Activated CD4-positive, alpha-beta memory T cell treated with anti-CD3 and anti-CD28 coated beads, Interleukin-2, amount 10 ng/mL, durations not matched to agents 7 days and 5 days (primary cell): ENCODE results near the gene UNC119. TPM values are rescaled to one million over a fixed set of nuclear protein-coding genes. Genes with fewer than 3 reads are reported as not detected.
A peak's percentile ranks its signal among the peaks of the same experiment; 100 is the strongest.
"Not testable (repeated sequence)": the region's sequence is repeated elsewhere in the genome, so short reads cannot be mapped to it uniquely, and the experiment has no call there.

Experiments
- CTCF ChIA-PET: fragments of 350-600 bp; sonication (Branson Sonifier 250); formaldehyde crosslinking; loops from one replicate; lab custom pipeline; 2021; ENCODE audit warnings: antibody characterized with exemption, inconsistent platforms; lab: Charles Lee
- POLR2A ChIA-PET: fragments of 350-600 bp; sonication (Branson Sonifier 250); formaldehyde crosslinking; loops from one replicate; lab custom pipeline; 2021; ENCODE audit warnings: antibody characterized with exemption; lab: Charles Lee
- DNase-seq: peaks from one replicate; pipeline ENCODE4 v3.0.0-alpha.2; 2020
- H3K27ac Mint-ChIP-seq: one replicate; pipeline ENCODE4 v1.8.0; 2021; ENCODE audit warnings: mild to moderate bottlenecking, mixed read lengths
- H3K27me3 Mint-ChIP-seq: one replicate; pipeline ENCODE4 v1.8.0; 2021; ENCODE audit warnings: mixed read lengths
- H3K36me3 Mint-ChIP-seq: one replicate; pipeline ENCODE4 v1.8.0; 2021; ENCODE audit warnings: low read depth, mixed read lengths
- H3K4me1 Mint-ChIP-seq: one replicate; pipeline ENCODE4 v1.8.0; 2021; ENCODE audit warnings: mixed read lengths
- H3K4me3 Mint-ChIP-seq: one replicate; pipeline ENCODE4 v1.8.0; 2021; ENCODE audit warnings: mild to moderate bottlenecking, mixed read lengths
- H3K9me3 Mint-ChIP-seq: one replicate; pipeline ENCODE4 v1.8.0; 2021; ENCODE audit warnings: mixed read lengths
- total RNA-seq, 2 experiments: library from RNA; stranded (reverse); gene quantifications; one replicate each; pipeline ENCODE4 v1.2.3, GENCODE V29; 2021

The UNC119 gene
- total RNA-seq, 2 experiments from 2014 or later, result 46.2 to 61.1 TPM

DNA sequence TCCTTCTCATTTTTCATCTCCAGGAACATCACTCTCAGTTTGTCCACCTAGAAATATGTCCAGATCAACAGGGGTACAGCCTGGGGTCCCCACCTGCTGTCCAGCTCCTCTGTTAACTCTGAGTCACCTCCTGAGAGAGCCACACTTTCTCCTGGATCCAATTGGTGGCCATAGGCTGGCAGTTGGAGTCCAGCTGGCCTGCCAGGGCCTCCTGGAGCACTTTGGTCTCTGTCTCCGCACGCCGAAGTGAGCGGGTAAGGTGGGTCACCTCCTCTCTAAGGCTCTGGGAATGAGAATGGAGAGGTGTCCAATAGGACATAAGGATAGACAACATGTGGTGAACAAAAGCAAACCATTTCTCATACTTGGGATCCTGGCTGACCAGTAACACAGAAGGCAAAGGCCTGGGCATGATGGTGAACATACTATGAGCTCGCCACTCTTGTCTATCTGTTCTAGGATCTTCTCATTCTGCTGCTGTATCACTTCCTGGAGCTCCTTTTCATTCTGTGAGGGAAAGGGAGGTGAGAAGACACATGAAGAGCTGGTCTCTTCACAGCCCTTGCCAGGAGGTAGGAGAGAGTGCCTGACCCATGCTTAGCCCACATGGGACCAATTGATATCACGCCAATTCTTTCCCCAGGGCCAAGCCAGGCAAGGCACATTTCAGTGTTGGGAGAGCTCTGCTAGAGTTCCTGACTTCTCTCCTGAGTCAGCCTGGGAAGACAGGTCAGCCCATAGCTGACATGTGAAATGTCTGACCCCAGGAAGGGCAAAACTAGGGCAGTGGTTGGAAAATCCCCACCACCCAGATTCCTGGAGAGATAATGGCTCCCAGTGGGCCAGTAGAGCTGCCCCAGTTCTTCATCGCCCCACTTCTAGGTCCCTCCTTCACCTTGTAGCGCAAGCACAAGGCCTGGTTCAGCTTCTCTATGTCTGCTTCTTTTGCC is 26.1 kb upstream of the UNC119 start:
- Mint-ChIP-seq H3K36me3 (peaks cover 67% of the 10 kb centered on the region), H3K9me3 (no peaks in the 10 kb centered on the region), H3K4me3 (no peak overlapping the region), H3K27ac (peak overlapping the region; percentile 74), H3K27me3 (no peaks in the 10 kb centered on the region), H3K4me1 (peaks cover 59% of the 10 kb centered on the region)
- DNase-seq, result no peak
- CTCF ChIA-PET, result interaction anchor here (1.4 to 3.7 kb wide), 2 partner anchors 28 to 35 kb away, joined by 4 to 8 read pairs; no protein-coding TSS in a partner anchor
- POLR2A ChIA-PET, result interaction anchor here (0.7 to 4.4 kb wide), 11 partner anchors 11 to 84 kb away, joined by 3 to 37 read pairs (median 4); partner anchors contain the start of genes BLTP2, SDF2, SPAG5 and UNC119

DNA sequence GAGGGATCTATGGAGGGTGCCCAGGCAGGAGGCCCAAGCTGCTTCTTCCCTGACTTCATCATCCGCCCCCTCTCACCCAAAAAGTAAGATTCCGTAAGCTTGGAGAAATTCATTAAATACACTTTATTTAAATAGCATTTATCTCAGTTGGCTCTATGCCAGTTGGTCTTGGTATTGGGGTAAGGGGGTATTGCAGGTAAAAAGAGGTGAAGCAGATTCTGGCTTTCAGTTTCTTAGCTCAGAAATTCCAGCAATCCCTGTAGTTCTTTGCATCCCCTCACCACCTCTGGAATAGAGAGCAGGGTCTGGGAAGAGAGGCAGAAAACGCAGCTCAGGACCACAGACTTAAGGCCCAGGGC is 25.0 kb upstream of the UNC119 start:
- CTCF ChIA-PET, result interaction anchor here (0.9 to 3.7 kb wide), 4 partner anchors 16 to 242 kb away, joined by 3 to 8 read pairs (median 4); partner anchors contain the start of genes IFT20 and TNFAIP1
- peaks cover 75% of the 10 kb centered on the region for H3K36me3 Mint-ChIP-seq
- H3K4me3 Mint-ChIP-seq, result no peak overlapping the region
- no peaks in the 10 kb centered on the region for H3K9me3 Mint-ChIP-seq
- no peak for DNase-seq
- peaks cover 68% of the 10 kb centered on the region for H3K4me1 Mint-ChIP-seq
- no peaks in the 10 kb centered on the region for H3K27me3 Mint-ChIP-seq
- POLR2A ChIA-PET, result interaction anchor here (0.8 to 4.4 kb wide), 14 partner anchors 9 to 150 kb away, joined by 3 to 34 read pairs (median 4); partner anchors contain the start of genes BLTP2, PROCA1, SDF2 and SPAG5
- H3K27ac Mint-ChIP-seq, result peak overlapping the region; percentile 72

DNA sequence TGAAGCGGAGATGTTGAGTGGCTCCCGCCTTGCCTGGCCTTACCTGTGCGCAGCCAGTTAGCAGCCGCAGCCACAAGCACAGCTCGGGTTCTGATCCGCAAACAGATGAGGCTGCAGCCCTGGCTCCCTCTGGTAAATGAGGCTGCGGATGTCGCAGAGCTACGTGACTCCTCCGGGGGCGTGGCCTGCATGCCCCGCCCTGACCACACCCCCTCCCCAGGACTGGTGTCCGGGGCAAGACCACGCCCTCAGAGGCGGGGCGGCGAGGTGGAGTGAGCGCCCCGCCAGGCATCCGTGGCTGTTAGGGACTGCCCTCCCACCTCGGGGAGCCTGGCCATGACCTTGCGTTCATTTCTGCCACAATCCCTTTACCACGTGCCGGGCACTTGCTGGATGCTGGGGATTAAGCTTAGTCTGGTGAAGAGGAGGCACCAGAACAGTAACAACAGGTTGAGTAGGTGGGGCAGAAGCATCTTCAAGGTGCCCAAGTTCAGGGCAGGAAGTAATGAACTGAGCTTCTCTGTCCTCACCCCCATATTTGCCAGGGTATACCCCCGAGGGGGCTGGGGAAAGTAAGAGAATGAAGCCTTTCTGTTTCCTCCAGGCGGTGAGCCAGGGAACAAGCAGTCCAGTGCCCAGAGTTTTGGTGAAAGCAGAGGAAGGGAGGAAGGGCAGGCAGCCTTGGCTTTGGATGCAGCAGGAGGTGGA is 24.5 kb upstream of the UNC119 start, which contains the start of gene ALDOC:
Gene ALDOC (minus strand): TSS at position 138 of the 708 bp plus-strand sequence. CDS start 1,363 bp downstream, outside the sequence.
- DNase-seq, result peak; percentile 98
- Mint-ChIP-seq H3K4me3 (peak within 1 kb of the TSS; percentile 84), H3K27ac (peak within 1 kb of the TSS; percentile 72), H3K27me3 (no peaks in the 10 kb centered on the region), H3K36me3 (peaks cover 75% of the 10 kb centered on the region), H3K9me3 (no peaks in the 10 kb centered on the region), H3K4me1 (peaks cover 73% of the 10 kb centered on the region)
- POLR2A ChIA-PET, result interaction anchor here (0.8 to 4.4 kb wide), 17 partner anchors 9 to 151 kb away, joined by 3 to 34 read pairs (median 5); partner anchors contain the start of genes BLTP2, PROCA1, SDF2 and SPAG5
- CTCF ChIA-PET, result interaction anchor here (0.9 to 3.7 kb wide), 6 partner anchors 17 to 241 kb away, joined by 3 to 8 read pairs (median 4); partner anchors contain the start of genes IFT20, RPL23A and TNFAIP1

DNA sequence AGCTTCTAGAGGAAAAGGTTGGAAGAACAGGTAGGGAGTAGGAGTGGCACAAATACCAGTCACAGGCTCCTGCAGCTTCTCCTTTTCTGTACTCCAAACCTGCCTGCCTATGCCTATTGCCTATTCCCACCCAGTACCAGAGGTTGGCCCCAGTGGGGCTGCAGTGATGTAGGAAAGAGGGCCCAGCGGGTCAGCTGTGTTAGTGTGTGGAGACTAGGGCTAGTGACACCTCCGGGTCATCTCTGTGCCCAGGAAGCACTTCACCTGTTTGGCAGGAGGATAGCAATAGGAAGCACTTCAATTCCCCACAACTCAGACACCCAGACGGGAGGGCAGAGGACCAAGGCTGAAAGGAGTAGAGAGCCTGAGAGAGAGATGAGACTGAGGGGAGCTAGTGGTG is 23.6 kb upstream of the UNC119 start:
- ChIA-PET POLR2A (interaction anchor here (1.1 to 4.4 kb wide), 10 partner anchors 16 to 144 kb away, joined by 3 to 34 read pairs (median 6); partner anchors contain the start of genes BLTP2, PROCA1, RPL23A and SDF2), CTCF (interaction anchor here (0.7 to 3.7 kb wide), 3 partner anchors 23 to 27 kb away, joined by 3 to 8 read pairs (median 6); partner anchors contain the start of gene SPAG5)
- not testable (repeated sequence) for H3K9me3 Mint-ChIP-seq, DNase-seq, H3K27me3 Mint-ChIP-seq
- Mint-ChIP-seq H3K36me3 (peaks cover 75% of the 10 kb centered on the region), H3K4me3 (peak overlapping the region; percentile 84), H3K27ac (peak overlapping the region; percentile 72), H3K4me1 (peaks cover 76% of the 10 kb centered on the region)

DNA sequence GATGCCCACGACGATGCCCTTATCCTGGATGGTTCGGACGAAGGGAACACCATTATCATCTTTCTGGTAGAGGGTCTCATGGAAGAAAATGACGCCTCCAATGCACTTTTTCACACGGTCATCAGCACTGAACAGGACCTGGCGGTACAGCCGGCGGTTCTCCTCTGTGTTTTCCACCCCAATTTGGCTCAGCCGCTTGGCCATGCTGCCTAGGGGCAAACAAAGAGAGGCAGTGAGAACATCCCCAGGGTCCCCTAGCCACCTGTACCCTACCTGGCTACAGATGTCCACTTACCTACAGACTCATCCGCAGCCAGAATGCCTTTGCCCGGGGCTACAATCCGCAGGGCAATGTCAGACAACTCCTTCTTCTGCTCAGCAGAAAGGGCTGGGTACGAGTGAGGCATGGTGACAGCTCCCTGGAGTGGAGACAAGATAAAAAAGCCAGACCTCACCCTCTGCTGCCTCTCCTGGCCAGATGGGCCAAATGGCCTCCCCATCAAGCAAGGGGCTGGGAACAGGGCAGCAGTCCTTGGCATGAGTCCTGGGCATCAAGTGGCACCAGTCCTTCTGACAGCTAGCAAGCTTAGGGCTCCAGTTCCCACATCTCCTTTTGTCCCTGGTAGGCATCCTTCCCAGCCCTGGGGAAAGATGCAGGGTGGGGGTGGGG is 22.8 kb upstream of the UNC119 start:
- DNase-seq, result no peak
- POLR2A ChIA-PET, result interaction anchor here (1.1 to 4.4 kb wide), 6 partner anchors 17 to 144 kb away, joined by 3 to 34 read pairs (median 6); partner anchors contain the start of genes RPL23A, SDF2, SPAG5 and SUPT6H
- Mint-ChIP-seq H3K4me1 (peaks cover 71% of the 10 kb centered on the region), H3K4me3 (no peak overlapping the region), H3K36me3 (peaks cover 73% of the 10 kb centered on the region), H3K27me3 (no peaks in the 10 kb centered on the region), H3K27ac (no peak overlapping the region), H3K9me3 (no peaks in the 10 kb centered on the region)
- CTCF ChIA-PET, result interaction anchor here (0.7 to 3.7 kb wide), 4 partner anchors 13 to 27 kb away, joined by 3 to 8 read pairs (median 4); partner anchors contain the start of gene SPAG5

DNA sequence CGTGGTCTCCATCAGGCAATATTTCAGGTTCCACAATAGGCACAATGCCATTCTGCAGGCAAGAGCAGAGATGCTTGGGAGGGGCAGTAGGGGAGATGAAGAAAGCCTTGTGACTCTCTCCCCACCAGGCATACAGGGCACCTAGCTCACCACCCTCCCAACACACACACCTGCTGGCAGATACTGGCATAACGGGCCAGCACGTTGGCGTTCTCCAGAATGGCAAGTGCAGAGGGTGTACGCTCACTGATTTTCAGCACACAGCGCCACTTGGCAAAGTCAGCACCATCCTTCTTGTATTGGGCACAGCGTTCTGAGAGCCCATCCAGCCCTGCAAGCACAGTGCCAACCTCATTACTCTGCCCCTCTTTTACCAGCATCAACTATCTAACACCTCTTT is 22.1 kb upstream of the UNC119 start:
- Mint-ChIP-seq H3K27ac (no peak overlapping the region), H3K27me3 (no peaks in the 10 kb centered on the region), H3K9me3 (no peaks in the 10 kb centered on the region), H3K4me3 (no peak overlapping the region), H3K4me1 (peaks cover 71% of the 10 kb centered on the region), H3K36me3 (peaks cover 71% of the 10 kb centered on the region)
- DNase-seq, result no peak
- POLR2A ChIA-PET, result interaction anchor here (1.1 kb wide), 1 partner anchor 24 kb away, joined by 3 read pairs; no protein-coding TSS in a partner anchor
- CTCF ChIA-PET, result interaction anchor here (0.6 to 2.0 kb wide), 3 partner anchors 14 to 26 kb away, joined by 3 to 6 read pairs (median 3); partner anchors contain the start of gene SPAG5

DNA sequence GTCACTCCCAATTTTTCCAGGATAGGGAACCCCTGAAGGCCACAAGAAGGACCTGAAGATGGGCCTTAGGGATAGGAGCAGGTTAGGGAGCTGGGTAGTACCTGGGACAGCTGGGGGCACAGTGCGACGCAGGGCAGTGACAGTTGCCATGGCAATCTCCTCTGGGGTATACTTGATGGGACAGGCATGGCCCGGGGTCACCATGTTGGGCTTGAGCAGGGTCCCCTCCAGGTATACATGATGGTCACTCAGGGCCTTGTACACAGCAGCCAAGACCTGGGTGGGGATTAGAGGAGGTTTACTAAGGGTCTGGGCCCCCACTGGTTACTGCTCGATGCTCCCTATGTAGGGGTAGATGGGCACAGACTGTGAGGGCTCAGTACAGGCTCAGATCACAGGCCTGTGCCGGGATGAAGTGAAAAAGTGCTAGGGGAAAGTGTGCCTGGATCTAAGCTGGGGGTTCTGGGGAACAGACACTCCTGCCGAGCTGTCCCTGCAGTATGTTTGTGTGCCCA is 21.6 kb upstream of the UNC119 start:
- no peaks in the 10 kb centered on the region for H3K9me3 Mint-ChIP-seq
- DNase-seq, result no peak
- no peak overlapping the region for H3K4me3 Mint-ChIP-seq
- H3K27me3 Mint-ChIP-seq, result no peaks in the 10 kb centered on the region
- H3K36me3 Mint-ChIP-seq, result peaks cover 68% of the 10 kb centered on the region
- no peak overlapping the region for H3K27ac Mint-ChIP-seq
- peaks cover 68% of the 10 kb centered on the region for H3K4me1 Mint-ChIP-seq
- ChIA-PET POLR2A (interaction anchor here (1.1 kb wide), 1 partner anchor 23 kb away, joined by 3 read pairs; no protein-coding TSS in a partner anchor), CTCF (interaction anchor here (0.6 to 2.0 kb wide), 3 partner anchors 15 to 26 kb away, joined by 3 to 6 read pairs (median 3); partner anchors contain the start of gene SPAG5)

DNA sequence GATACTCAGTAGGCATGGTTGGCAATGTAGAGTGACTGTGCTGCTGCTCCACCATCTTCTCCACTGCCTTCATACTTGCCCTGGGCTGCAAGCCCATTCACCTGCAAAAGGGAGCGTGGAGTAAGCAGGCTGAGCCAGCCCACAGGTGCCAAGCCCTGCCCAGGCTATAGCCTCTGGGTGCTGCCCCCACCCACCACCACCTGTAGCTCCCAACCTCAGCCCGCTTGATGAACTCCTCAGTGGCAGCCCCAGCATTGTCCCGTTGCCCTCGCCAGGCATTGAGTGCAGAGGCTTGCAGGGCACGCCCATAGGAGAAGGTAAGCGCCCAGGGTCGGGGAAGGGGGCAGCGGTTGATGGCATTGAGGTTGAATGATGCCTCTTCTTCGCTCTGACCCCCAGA is 21.1 kb upstream of the UNC119 start:
- POLR2A ChIA-PET, result interaction anchor here (2.6 to 5.2 kb wide), 2 partner anchors 24 to 72 kb away, joined by 9 to 64 read pairs; partner anchors contain the start of gene BLTP2
- Mint-ChIP-seq H3K36me3 (peaks cover 66% of the 10 kb centered on the region), H3K9me3 (no peaks in the 10 kb centered on the region), H3K4me1 (peaks cover 65% of the 10 kb centered on the region), H3K27ac (no peak overlapping the region), H3K4me3 (no peak overlapping the region), H3K27me3 (no peaks in the 10 kb centered on the region)
- CTCF ChIA-PET, result no interaction called here
- no peak for DNase-seq

DNA sequence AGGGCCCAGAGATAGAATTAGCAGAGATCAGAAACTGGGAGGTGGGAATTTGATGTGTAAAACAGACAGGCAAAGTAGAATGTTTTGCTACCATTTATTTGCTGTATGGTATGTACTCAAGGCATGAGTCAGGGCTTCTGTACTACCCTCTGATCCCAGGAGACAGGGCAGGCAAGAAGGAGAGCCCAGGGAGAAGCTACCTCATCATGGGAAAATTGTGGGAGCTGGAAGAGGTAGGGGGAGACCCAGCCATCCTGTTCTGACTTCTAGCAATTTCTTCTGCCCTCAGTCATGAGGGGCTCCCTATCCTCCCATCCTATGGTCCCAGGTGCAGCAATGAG is 20.6 kb upstream of the UNC119 start:
- Mint-ChIP-seq H3K4me3 (no peak overlapping the region), H3K9me3 (no peaks in the 10 kb centered on the region), H3K36me3 (peaks cover 65% of the 10 kb centered on the region), H3K27me3 (no peaks in the 10 kb centered on the region), H3K4me1 (peaks cover 63% of the 10 kb centered on the region), H3K27ac (no peak overlapping the region)
- DNase-seq, result no peak
- ChIA-PET POLR2A (interaction anchor here (1.4 to 5.2 kb wide), 6 partner anchors 8 to 216 kb away, joined by 3 to 64 read pairs (median 12); partner anchors contain the start of genes BLTP2, POLDIP2, PROCA1 and RPL23A), CTCF (interaction anchor here (3.4 kb wide), 1 partner anchor 23 kb away, joined by 23 read pairs; no protein-coding TSS in a partner anchor)

DNA sequence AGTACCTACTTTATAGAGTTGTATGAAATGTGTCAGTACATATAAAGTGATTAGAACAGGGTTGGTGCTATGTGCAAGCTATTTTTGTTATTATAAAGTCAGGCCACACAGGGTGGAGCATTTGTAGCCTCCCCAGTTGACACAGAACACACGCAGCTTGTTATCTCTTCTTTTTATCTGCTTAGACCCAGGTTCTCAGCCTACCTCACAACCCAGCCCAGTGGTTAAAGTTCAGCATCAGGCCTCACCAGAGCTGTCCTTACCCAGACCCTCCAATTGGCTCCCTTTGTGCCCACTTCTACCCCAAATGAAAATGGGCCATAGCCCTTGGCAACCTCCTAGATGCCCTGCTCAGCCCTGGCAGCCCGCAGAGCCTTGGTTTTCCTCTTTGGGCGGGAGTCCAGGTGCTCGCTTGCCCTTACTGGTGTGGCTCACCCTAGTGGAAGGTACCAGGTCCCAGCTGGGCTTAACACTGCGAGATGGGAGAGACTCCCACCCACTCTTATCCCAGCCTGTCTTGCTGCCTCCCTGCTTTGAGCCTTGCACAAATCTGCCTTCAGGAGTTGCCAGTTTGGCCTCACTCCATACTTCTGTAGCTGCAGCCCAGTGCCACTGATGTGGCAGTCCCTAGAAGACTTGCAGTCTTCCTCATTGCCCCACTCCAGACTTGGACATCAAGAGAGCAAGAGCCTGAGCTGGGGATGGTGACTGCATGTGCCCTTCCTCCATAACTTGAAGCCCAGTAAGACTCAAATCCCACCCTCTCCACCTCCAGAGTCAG is 20.0 kb upstream of the UNC119 start:
- no peak for DNase-seq
- ChIA-PET CTCF (interaction anchor here (1.3 to 3.4 kb wide), 4 partner anchors 14 to 155 kb away, joined by 3 to 23 read pairs (median 9); partner anchors contain the start of gene TLCD1), POLR2A (interaction anchor here (1.0 to 5.2 kb wide), 22 partner anchors 9 to 718 kb away, joined by 3 to 64 read pairs (median 6); partner anchors contain the start of genes BLTP2, PHF12, POLDIP2 and PROCA1)
- H3K9me3 Mint-ChIP-seq, result no peaks in the 10 kb centered on the region
- H3K4me3 Mint-ChIP-seq, result peak overlapping the region; percentile 96
- H3K4me1 Mint-ChIP-seq, result peaks cover 63% of the 10 kb centered on the region
- no peaks in the 10 kb centered on the region for H3K27me3 Mint-ChIP-seq
- H3K36me3 Mint-ChIP-seq, result peaks cover 65% of the 10 kb centered on the region
- H3K27ac Mint-ChIP-seq, result peak overlapping the region; percentile 84
